SK-N-SH treated with all-trans-retinoic acid at 6 μM for 48 hours (cell line): ENCODE data around the gene TRAT1.

Experiments
- ATAC-seq: fragments of 200-7000 bp; cut with Tn5 transposase; 3 replicates; pipeline ENCODE4 v1.9.1; 2020; ENCODE audit warnings: mild to moderate bottlenecking, moderate library complexity
- BACH2 ChIP-seq: fragments of 250-450 bp; sonication (Bioruptor Pico); IDR thresholded peaks from 2 replicates; pipeline ENCODE4 v1.9.0; 2021; ENCODE audit warnings: mild to moderate bottlenecking, borderline replicate concordance
- CREB5 ChIP-seq: fragments of 250-450 bp; sonication (Bioruptor Pico); IDR thresholded peaks from 2 replicates; pipeline ENCODE4 v1.5.1; 2020; ENCODE audit warnings: low read depth, mild to moderate bottlenecking, moderate library complexity
- CSRNP3 ChIP-seq: fragments of 250-450 bp; sonication (Bioruptor Pico); IDR thresholded peaks from 2 replicates; pipeline ENCODE4 v1.5.1; 2021; ENCODE audit warnings: mild to moderate bottlenecking, moderate library complexity
- ESRRG ChIP-seq: fragments of 250-450 bp; sonication (Bioruptor Pico); IDR thresholded peaks from 2 replicates; pipeline ENCODE4 v1.6.1; 2021; ENCODE audit warnings: mild to moderate bottlenecking
- GLIS3 ChIP-seq: fragments of 250-450 bp; sonication (Bioruptor Pico); IDR thresholded peaks from 2 replicates; pipeline ENCODE4 v1.5.0; 2020; ENCODE audit warnings: mild to moderate bottlenecking, moderate library complexity
- ISL1 ChIP-seq: fragments of 250-450 bp; sonication (Bioruptor Pico); IDR thresholded peaks from 2 replicates; pipeline ENCODE4 v2.1.2; 2022; ENCODE audit warnings: mild to moderate bottlenecking, moderate library complexity
- OSR1 ChIP-seq: fragments of 250-450 bp; sonication (Bioruptor Pico); IDR thresholded peaks from 2 replicates; pipeline ENCODE4 v1.8.0; 2022; ENCODE audit warnings: moderate library complexity, mild to moderate bottlenecking, inconsistent platforms
- POU6F1 ChIP-seq: fragments of 250-450 bp; sonication (Bioruptor Pico); IDR thresholded peaks from 2 replicates; pipeline ENCODE4 v1.8.0; 2021; ENCODE audit warnings: low read depth, mild to moderate bottlenecking, moderate library complexity, borderline replicate concordance
- PPARA ChIP-seq: fragments of 250-450 bp; sonication (Bioruptor Pico); IDR thresholded peaks from 2 replicates; pipeline ENCODE4 v1.5.0; 2020; ENCODE audit warnings: mild to moderate bottlenecking, borderline replicate concordance
- RARB ChIP-seq: fragments of 250-450 bp; sonication (Bioruptor Pico); IDR thresholded peaks from 2 replicates; pipeline ENCODE4 v1.8.0; 2021; ENCODE audit warnings: mild to moderate bottlenecking, moderate library complexity
- SNAI2 ChIP-seq: fragments of 250-450 bp; sonication (Bioruptor Pico); IDR thresholded peaks from 2 replicates; pipeline ENCODE4 v1.5.0; 2020; ENCODE audit warnings: mild to moderate bottlenecking, moderate library complexity
- TOX ChIP-seq: fragments of 250-450 bp; sonication (Bioruptor Pico); IDR thresholded peaks from 2 replicates; pipeline ENCODE4 v1.8.0; 2021; ENCODE audit warnings: mild to moderate bottlenecking, moderate library complexity, borderline replicate concordance
- ZFP30 ChIP-seq: fragments of 450-650 bp; formaldehyde crosslinking; IDR thresholded peaks from 2 replicates; pipeline ENCODE4 v1.5.0; 2022; ENCODE audit warnings: mild to moderate bottlenecking, moderate library complexity
- ZNF565 ChIP-seq: fragments of 450-650 bp; formaldehyde crosslinking; conservative IDR thresholded peaks from 2 replicates; pipeline ENCODE4 v1.5.0; 2020; ENCODE audit warnings: low read depth, mild to moderate bottlenecking, moderate library complexity
- ZNF70 ChIP-seq: fragments of 450-650 bp; formaldehyde crosslinking; IDR thresholded peaks from 2 replicates; pipeline ENCODE4 v1.5.0; 2020; ENCODE audit warnings: mild to moderate bottlenecking, moderate library complexity
- ZNF8 ChIP-seq: fragments of 450-650 bp; formaldehyde crosslinking; IDR thresholded peaks from 2 replicates; pipeline ENCODE4 v1.5.0; 2020; ENCODE audit warnings: mild to moderate bottlenecking, moderate library complexity
- TF ChIP-seq, protein P1 (sequence below): fragments of 250-450 bp; sonication (Bioruptor Pico); IDR thresholded peaks from 2 replicates; pipeline ENCODE4 v1.8.0; 2020; ENCODE audit warnings: mild to moderate bottlenecking, moderate library complexity, borderline replicate concordance
- TF ChIP-seq, protein P2 (sequence below): fragments of 250-450 bp; sonication (Bioruptor Pico); IDR thresholded peaks from 2 replicates; pipeline ENCODE4 v1.5.0; 2020; ENCODE audit warnings: mild to moderate bottlenecking, moderate library complexity

The TRAT1 gene

DNA sequence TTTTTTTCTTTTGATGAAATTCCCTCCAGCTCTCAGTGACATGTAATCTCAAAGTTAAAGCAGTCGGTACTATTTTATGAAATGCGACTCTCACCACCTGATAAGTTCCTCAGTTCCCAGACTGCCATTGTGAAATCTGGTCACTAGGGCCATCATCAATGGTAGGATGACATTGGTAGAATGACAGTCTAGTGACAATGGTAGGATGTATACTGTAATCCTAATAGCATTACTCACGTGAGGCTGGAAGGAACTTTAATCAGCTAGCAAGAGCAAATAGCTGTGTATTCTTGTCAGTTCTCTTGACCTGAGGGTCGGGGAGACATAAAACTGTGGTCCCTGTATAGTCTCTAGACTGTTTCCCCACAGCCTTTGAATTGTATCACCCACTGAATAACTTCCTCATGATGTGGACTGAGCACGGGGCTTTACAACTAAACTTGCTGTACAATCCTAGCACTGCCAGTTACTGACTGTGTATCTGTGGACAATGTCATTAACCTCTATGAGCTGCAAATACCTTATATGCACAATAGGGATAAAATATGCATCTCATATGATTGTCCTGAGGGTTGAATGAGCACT is 23.2 kb downstream of the TRAT1 start:
- TF ChIP-seq CREB5 (CRISPR knock-in tag): no peak
- no peak for TF ChIP-seq POU6F1 (CRISPR knock-in tag)
- no peak for TF ChIP-seq SNAI2
- no peak for TF ChIP-seq ISL1 (CRISPR knock-in tag)
- no peak for TF ChIP-seq ZFP30
- TF ChIP-seq PPARA (CRISPR knock-in tag): no peak
- TF ChIP-seq RARB (CRISPR knock-in tag): no peak
- TF ChIP-seq BACH2 (CRISPR knock-in tag): no peak
- no peak for TF ChIP-seq GLIS3
- TF ChIP-seq ZNF70 (CRISPR knock-in tag): no peak
- TF ChIP-seq, protein P1, sequence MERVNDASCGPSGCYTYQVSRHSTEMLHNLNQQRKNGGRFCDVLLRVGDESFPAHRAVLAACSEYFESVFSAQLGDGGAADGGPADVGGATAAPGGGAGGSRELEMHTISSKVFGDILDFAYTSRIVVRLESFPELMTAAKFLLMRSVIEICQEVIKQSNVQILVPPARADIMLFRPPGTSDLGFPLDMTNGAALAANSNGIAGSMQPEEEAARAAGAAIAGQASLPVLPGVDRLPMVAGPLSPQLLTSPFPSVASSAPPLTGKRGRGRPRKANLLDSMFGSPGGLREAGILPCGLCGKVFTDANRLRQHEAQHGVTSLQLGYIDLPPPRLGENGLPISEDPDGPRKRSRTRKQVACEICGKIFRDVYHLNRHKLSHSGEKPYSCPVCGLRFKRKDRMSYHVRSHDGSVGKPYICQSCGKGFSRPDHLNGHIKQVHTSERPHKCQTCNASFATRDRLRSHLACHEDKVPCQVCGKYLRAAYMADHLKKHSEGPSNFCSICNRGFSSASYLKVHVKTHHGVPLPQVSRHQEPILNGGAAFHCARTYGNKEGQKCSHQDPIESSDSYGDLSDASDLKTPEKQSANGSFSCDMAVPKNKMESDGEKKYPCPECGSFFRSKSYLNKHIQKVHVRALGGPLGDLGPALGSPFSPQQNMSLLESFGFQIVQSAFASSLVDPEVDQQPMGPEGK (CRISPR knock-in tag): no peak
- ATAC-seq: no peak

GRCh38 chr3:108847187-108847586 is 24.6 kb downstream of the TRAT1 start:
- no peak for ATAC-seq
- no peak for TF ChIP-seq OSR1 (CRISPR knock-in tag)
- TF ChIP-seq, protein P2, sequence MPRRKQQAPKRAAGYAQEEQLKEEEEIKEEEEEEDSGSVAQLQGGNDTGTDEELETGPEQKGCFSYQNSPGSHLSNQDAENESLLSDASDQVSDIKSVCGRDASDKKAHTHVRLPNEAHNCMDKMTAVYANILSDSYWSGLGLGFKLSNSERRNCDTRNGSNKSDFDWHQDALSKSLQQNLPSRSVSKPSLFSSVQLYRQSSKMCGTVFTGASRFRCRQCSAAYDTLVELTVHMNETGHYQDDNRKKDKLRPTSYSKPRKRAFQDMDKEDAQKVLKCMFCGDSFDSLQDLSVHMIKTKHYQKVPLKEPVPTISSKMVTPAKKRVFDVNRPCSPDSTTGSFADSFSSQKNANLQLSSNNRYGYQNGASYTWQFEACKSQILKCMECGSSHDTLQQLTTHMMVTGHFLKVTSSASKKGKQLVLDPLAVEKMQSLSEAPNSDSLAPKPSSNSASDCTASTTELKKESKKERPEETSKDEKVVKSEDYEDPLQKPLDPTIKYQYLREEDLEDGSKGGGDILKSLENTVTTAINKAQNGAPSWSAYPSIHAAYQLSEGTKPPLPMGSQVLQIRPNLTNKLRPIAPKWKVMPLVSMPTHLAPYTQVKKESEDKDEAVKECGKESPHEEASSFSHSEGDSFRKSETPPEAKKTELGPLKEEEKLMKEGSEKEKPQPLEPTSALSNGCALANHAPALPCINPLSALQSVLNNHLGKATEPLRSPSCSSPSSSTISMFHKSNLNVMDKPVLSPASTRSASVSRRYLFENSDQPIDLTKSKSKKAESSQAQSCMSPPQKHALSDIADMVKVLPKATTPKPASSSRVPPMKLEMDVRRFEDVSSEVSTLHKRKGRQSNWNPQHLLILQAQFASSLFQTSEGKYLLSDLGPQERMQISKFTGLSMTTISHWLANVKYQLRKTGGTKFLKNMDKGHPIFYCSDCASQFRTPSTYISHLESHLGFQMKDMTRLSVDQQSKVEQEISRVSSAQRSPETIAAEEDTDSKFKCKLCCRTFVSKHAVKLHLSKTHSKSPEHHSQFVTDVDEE (CRISPR knock-in tag): no peak
- TF ChIP-seq, all 23 proteins: peak for 0

DNA sequence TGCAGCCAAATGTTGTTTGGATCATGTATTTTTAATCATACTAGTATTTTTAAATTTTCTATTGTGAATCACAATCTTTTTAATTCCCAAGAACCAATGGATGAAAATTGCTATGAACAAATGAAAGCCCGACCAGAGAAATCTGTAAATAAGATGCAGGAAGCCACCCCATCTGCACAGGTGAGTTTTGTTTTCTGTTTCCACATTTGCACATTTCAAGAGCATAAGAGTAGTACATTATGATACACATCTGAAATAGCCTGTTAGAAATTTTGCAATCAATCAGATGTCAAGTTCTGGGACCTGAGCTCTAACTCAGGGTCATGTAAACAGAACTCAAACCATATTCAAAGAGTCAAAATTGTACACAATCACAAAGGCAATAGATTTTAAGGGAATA is 26.5 kb downstream of the TRAT1 start:
- TF ChIP-seq, protein P1 (CRISPR knock-in tag): no peak
- TF ChIP-seq ZNF8 (no peak), GLIS3 (no peak)
- no peak for ATAC-seq

GRCh38 chr3:108861401-108861800 is 38.8 kb downstream of the TRAT1 start:
- TF ChIP-seq PPARA (CRISPR knock-in tag) (no peak), CSRNP3 (no peak), ISL1 (CRISPR knock-in tag) (no peak), GLIS3 (no peak), ZFP30 (no peak), ZNF565 (CRISPR knock-in tag) (no peak), RARB (CRISPR knock-in tag) (no peak), ESRRG (no peak), TOX (CRISPR knock-in tag) (no peak), CREB5 (CRISPR knock-in tag) (no peak)
- TF ChIP-seq, protein P2 (CRISPR knock-in tag): no peak
- no peak for ATAC-seq
